Muscle of arm (tissue), 14 donors: Measurements from ENCODE around the gene ADPRS. TPM values are rescaled to one million over a fixed set of nuclear protein-coding genes. Genes with fewer than 3 reads are reported as not detected.

Source experiments
- DNase-seq: peaks from one replicate; pipeline ENCODE4 v3.0.0-alpha.2; 2013
- long read RNA-seq, 11 donors: transcript quantifications; one replicate each; lab custom pipeline, GENCODE V29; 2026
- polyA plus RNA-seq, 12 donors: library from polyadenylated mRNA; unstranded; fragments of 120-200 nt; gene quantifications; one replicate each; pipeline ENCODE4 v1.2.1, GENCODE V29; 2013; ENCODE audit not compliant: insufficient read length in 12 of 12

ADPRS gene
- polyA plus RNA-seq = 10 to 100 TPM in 11 of 12 donors, not detected in 1; 17.2 to 28.5 (median 24.1) TPM
- long read RNA-seq, donor 1, transcript ADPRHL2-201 (6 exons, 1,668 nt) = major isoform, 13 of 13 reads
- long read RNA-seq, donor 1, partial matches to known transcripts = 0 of 13 reads
- long read RNA-seq, donor 1, other reads (novel, unspliced or antisense) = 0 of 13 reads
- long read RNA-seq, donor 2, transcript ADPRHL2-201 (6 exons, 1,668 nt) = major isoform, 15 of 15 reads
- long read RNA-seq, donor 2, partial matches to known transcripts = 0 of 15 reads
- long read RNA-seq, donor 2, other reads (novel, unspliced or antisense) = 0 of 15 reads
- long read RNA-seq, donor 3, partial matches to known transcripts = 14 of 16 reads
- long read RNA-seq, donor 3, other reads (novel, unspliced or antisense) = 0 of 16 reads
- long read RNA-seq, donor 4, transcript ADPRHL2-201 (6 exons, 1,668 nt) = major isoform, 5 of 5 reads
- long read RNA-seq, donor 4, partial matches to known transcripts = 0 of 5 reads
- long read RNA-seq, donor 4, other reads (novel, unspliced or antisense) = 0 of 5 reads
- long read RNA-seq, donor 5, transcript ADPRHL2-201 (6 exons, 1,668 nt) = major isoform, 16 of 30 reads
- long read RNA-seq, donor 5, partial matches to known transcripts = 14 of 30 reads
- long read RNA-seq, donor 5, other reads (novel, unspliced or antisense) = 0 of 30 reads
- long read RNA-seq, donor 6, transcript ADPRHL2-201 (6 exons, 1,668 nt) = major isoform, 7 of 18 reads
- long read RNA-seq, donor 6, partial matches to known transcripts = 11 of 18 reads
- long read RNA-seq, donor 6, other reads (novel, unspliced or antisense) = 0 of 18 reads
- long read RNA-seq, donor 7, transcript ADPRHL2-201 (6 exons, 1,668 nt) = major isoform, 8 of 8 reads
- long read RNA-seq, donor 7, partial matches to known transcripts = 0 of 8 reads
- long read RNA-seq, donor 7, other reads (novel, unspliced or antisense) = 0 of 8 reads
- long read RNA-seq, donor 8, transcript ADPRHL2-201 (6 exons, 1,668 nt) = major isoform, 15 of 15 reads
- long read RNA-seq, donor 8, partial matches to known transcripts = 0 of 15 reads
- long read RNA-seq, donor 8, other reads (novel, unspliced or antisense) = 0 of 15 reads
- long read RNA-seq, donor 9, transcript ADPRHL2-201 (6 exons, 1,668 nt) = major isoform, 11 of 11 reads
- long read RNA-seq, donor 9, partial matches to known transcripts = 0 of 11 reads
- long read RNA-seq, donor 9, other reads (novel, unspliced or antisense) = 0 of 11 reads
- long read RNA-seq, donor 10, transcript ADPRHL2-201 (6 exons, 1,668 nt) = major isoform, 13 of 13 reads
- long read RNA-seq, donor 10, partial matches to known transcripts = 0 of 13 reads
- long read RNA-seq, donor 10, other reads (novel, unspliced or antisense) = 0 of 13 reads
- long read RNA-seq, donor 11, transcript ADPRHL2-201 (6 exons, 1,668 nt) = major isoform, 13 of 33 reads
- long read RNA-seq, donor 11, partial matches to known transcripts = 20 of 33 reads
- long read RNA-seq, donor 11, other reads (novel, unspliced or antisense) = 0 of 33 reads

GRCh38 chr1:36088577-36089392 is at the start of gene ADPRS:
Gene ADPRS (plus strand): TSS chr1:36088892. CDS start chr1:36088905, 13 bp downstream.
- DNase-seq = peak; percentile 93

- no peak for DNase-seq
Observed at GRCh38 chr1:36040238-36040637, 48.5 kb upstream of the ADPRS start.

GRCh38 chr1:36051821-36052220 is 36.9 kb upstream of the ADPRS start:
- no peak for DNase-seq

GRCh38 chr1:36053978-36054377 is 34.7 kb upstream of the ADPRS start:
- DNase-seq = no peak

GRCh38 chr1:36055706-36056105 is 33.0 kb upstream of the ADPRS start:
- DNase-seq = no peak

GRCh38 chr1:36062315-36062714 is 26.4 kb upstream of the ADPRS start:
- no peak for DNase-seq

- DNase-seq = no peak
Observed at GRCh38 chr1:36067871-36068270, 20.8 kb upstream of the ADPRS start.

- no peak for DNase-seq
Observed at GRCh38 chr1:36068866-36069265, 19.8 kb upstream of the ADPRS start.

- no peak for DNase-seq
Observed at GRCh38 chr1:36070349-36070748, 18.3 kb upstream of the ADPRS start.

- DNase-seq = no peak
Observed at GRCh38 chr1:36076979-36077573, 11.6 kb upstream of the ADPRS start.

- DNase-seq = no peak
Observed at GRCh38 chr1:36080236-36080635, 8.5 kb upstream of the ADPRS start.

GRCh38 chr1:36080801-36081200 is 7.9 kb upstream of the ADPRS start:
- DNase-seq = no peak

GRCh38 chr1:36081926-36082485 is 6.7 kb upstream of the ADPRS start:
- no peak for DNase-seq

- no peak for DNase-seq
Observed at GRCh38 chr1:36083219-36083618, 5.5 kb upstream of the ADPRS start.

GRCh38 chr1:36083635-36084496 is 4.8 kb upstream of the ADPRS start, which contains the start of gene TEKT2:
Gene TEKT2 (plus strand): TSS chr1:36084094. CDS start chr1:36084922, 828 bp downstream.
- peak; percentile 58 for DNase-seq

- DNase-seq = no peak
Observed at GRCh38 chr1:36084497-36085115, 4.1 kb upstream of the ADPRS start.

- no peak for DNase-seq
Observed at GRCh38 chr1:36085126-36085525, 3.6 kb upstream of the ADPRS start.
